HG03469 (cell line): ENCODE results near the gene S1PR3.

Experiments used
- ATAC-seq: cut with Tn5 transposase; IDR thresholded peaks from one replicate; pipeline ENCODE4 v1.9.1; 2021; ENCODE audit warnings: mild to moderate bottlenecking, moderate library complexity, moderate number of reproducible peaks; ENCODE audit not compliant: unreplicated experiment

The S1PR3 gene

GRCh38 chr9:89006996-89007967, 16.0 kb downstream of the S1PR3 start:
- no peak for ATAC-seq

GRCh38 chr9:89008055-89008743, 16.9 kb downstream of the S1PR3 start:
- ATAC-seq, result no peak

- ATAC-seq, result no peak
Observed at GRCh38 chr9:89008744-89009545, 17.7 kb downstream of the S1PR3 start.

- ATAC-seq, result no peak
Observed at GRCh38 chr9:89009546-89009840, 18.2 kb downstream of the S1PR3 start.

GRCh38 chr9:89010056-89010455, 18.8 kb downstream of the S1PR3 start:
- no peak for ATAC-seq

- no peak for ATAC-seq
Observed at GRCh38 chr9:89010526-89011111, 19.4 kb downstream of the S1PR3 start.

- no peak for ATAC-seq
Observed at GRCh38 chr9:89011683-89012082, 20.4 kb downstream of the S1PR3 start.

GRCh38 chr9:89012294-89013042, 21.2 kb downstream of the S1PR3 start:
- no peak for ATAC-seq

GRCh38 chr9:89013660-89014059, 22.4 kb downstream of the S1PR3 start:
- no peak for ATAC-seq

- no peak for ATAC-seq
Observed at GRCh38 chr9:89014153-89014552, 22.9 kb downstream of the S1PR3 start.

GRCh38 chr9:89015336-89015735, 24.1 kb downstream of the S1PR3 start:
- ATAC-seq, result no peak

GRCh38 chr9:89020754-89021153, 29.5 kb downstream of the S1PR3 start:
- ATAC-seq, result no peak

GRCh38 chr9:89021154-89021803, 30.0 kb downstream of the S1PR3 start:
- ATAC-seq, result no peak

- no peak for ATAC-seq
Observed at GRCh38 chr9:89022001-89022759, 30.9 kb downstream of the S1PR3 start.

- ATAC-seq, result no peak
Observed at GRCh38 chr9:89022902-89023301, 31.6 kb downstream of the S1PR3 start.

GRCh38 chr9:89023740-89024139, 32.5 kb downstream of the S1PR3 start:
- no peak for ATAC-seq

- ATAC-seq, result no peak
Observed at GRCh38 chr9:89024727-89025126, 33.5 kb downstream of the S1PR3 start.

- ATAC-seq, result no peak
Observed at GRCh38 chr9:89025553-89025952, 34.3 kb downstream of the S1PR3 start.

- no peak for ATAC-seq
Observed at GRCh38 chr9:89026876-89027275, 35.6 kb downstream of the S1PR3 start.
